GM19193 (cell line): Measurements from ENCODE around the gene GADD45B.

ENCODE experiments used
- POLR2A ChIP-seq: IDR thresholded peaks from 4 replicates; pipeline ENCODE4 v1.6.1; 2011; ENCODE audit not compliant: insufficient read depth, insufficient read length; ENCODE audit errors: extremely low read depth

The GADD45B gene

DNA sequence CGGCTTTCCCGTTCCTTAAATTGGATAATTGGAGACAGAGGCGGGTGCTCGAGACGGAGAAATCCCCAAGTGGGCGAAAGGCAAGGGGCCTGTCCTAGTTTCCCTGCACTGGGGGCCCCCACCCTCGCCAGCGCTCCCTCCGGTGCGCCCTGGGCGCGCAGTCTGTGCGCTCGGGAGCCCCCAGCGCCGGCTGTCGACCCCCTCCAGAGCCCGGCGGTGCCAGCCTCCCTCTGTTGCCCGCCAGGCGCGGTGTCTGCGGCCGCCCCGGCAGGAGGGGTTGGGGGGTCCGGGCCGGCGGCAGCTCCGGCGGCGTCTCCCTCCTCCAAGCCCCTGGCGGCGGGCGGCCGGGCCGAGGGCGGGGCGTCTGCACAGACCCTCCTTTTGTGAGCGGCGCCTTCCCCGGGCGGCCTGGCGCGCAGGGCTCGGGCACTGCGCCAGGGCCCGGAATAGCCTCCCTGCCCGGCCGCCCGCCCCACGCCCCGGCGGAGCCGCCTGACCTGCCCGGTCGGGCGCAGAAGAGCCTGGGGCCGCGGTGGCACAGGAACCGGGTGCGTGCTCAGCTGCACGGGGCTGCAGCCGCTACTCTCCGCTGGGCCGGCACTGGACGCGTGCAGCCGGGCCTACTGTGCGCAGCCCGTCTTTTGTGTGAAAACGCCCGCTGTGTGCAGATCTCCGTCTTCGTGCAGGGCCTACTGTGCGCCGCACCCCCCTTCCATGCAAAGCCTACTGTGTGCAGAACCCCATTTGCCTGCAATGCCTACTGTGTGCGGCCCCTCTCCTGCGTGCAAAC lies 13.2 kb downstream of the GADD45B start:
- no peak for TF ChIP-seq POLR2A

DNA sequence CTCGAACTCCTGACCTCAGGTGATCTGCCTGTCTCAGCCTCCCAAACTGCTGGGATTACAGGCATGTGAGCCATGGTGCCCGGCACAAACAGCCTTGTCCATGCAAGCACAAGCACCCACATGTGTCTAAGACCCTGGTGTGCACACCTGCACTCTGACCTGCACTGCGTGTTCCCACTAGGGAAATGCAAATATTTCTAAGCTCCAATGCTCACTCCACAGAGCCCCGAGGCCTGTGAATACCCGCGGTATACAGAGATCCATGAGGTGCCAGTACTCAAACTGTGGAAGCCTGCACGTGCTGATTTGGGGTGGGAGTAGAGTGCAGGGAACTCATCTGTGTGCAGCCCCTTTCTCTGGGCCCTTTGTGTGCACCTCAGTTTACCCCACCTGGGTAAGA lies 14.7 kb downstream of the GADD45B start:
- no peak for TF ChIP-seq POLR2A

DNA sequence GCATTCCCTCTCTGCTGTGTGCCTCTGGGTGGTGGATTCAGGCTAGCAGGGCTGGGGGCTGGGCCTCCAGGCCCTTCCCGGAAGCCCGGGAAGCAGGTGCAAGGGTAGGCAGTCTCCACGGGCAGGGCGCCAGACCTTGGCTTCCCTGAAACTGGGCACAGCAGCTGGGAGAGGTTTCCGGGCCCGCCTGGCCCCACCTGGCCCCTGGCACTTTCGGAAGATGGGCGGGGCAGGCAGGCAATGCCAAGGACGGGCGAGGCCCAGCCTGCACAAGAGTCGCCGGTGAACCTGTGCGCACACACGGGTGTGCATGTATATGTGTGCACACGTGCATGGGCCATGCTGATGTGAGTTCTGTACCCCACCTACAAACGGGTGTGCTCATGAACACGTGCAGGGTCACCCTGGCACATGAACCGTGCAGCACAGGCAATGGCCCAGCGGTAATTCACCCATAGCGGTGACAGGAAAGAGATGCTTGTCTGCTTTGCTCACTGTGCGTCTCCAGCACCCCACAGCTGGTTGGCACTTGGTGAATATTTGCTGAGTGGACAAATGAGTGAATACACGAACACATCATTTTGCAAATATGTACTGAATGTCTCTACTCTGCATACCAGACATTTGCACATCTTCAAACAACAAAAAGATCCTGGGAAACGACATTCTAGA lies 15.3 kb downstream of the GADD45B start:
- TF ChIP-seq POLR2A, result no peak

DNA sequence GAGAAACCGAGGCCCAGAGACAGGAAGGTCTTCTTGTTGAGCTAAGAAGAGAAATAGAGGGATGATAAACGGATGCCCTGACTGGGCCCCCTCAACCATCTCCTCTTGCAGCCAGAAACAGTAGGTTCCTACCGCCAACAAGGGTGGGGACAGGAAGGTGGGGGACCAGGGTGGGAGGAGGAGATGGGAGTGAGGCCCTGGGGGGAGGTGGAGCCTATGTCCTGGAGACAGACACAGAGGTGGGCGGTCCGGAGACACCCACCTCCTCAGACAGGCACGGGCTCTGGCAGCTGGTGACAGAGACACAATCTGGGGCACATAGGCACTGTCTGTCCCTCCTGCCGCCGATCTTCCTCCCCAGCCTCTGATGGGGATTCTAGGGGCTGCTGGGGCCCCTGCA lies 16.9 kb downstream of the GADD45B start:
- no peak for TF ChIP-seq POLR2A

DNA sequence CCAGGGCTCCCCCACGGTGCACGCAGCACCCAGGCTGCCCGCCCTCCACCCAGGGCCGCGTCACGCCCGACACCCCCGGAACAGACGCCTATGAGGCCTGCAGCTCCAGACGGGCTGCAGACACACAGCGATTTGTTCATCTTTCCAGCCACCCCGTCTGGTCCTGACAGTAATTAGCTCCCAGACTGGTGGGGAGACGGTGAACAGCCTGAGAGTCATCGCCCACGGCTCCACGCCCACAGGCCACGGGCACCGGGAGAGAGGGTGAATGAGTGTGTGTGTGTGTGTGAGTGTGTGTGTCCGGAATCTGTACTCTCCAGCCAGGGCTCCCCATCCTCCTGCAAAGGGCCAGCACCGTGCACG lies 18.1 kb downstream of the GADD45B start:
- no peak for TF ChIP-seq POLR2A

DNA sequence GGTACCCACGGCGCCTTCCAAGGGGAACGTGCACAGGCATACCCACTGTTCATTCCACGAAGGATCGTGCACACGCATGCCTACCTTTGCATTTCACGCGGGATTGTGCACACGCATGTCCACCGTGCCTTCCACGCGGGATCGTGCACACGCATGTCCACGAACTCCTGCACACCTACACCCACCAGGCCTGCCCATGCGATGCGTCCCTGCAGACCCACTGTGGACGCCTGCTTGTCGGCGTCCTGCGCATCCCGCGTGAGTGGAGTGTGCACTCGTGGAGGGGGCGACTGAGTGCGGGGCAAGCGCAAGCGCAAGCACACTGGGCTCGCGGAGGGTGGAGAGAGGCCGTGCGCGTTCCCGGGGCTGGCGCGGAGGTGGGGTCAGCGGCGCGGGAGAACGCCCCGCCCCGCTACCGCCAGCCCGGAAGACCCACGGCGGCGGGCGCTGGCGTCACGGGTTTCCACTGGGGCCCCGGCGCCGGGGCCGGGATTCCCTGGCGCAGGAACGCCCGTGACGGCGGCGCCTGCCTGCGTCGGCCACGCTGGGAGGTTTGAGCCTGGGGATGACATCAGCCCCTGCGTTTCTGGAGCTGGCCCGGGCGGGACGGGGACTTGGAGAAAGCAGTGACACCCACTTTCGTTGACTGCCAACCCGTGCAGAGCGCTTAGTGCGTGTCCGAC lies 18.7 kb downstream of the GADD45B start:
- peak; percentile 18 for TF ChIP-seq POLR2A

DNA sequence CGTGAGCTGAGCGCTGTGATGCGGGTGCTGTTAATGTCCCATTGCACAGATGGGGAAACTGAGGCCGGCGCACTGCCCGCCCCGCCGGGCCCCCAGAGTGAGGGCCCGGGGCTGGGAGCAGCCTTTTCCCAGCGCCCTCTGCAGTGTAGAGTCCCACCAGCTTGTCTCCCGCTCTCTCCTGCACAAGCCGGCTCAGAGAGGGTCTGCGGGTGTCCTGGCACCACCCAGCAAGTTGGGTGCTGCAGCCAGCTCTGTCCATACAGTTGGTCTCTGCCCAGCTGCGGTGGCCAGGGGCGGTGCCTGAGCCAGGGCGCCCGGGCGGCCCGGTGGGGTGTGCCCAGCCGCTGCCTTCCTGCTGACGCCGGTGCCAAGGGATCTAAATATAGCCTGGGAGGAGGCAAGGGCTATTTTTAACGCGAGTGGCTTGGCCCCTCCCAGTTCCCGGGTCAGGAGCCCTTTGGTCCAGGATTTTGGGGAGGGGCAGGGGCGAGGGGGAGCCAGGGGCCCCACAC lies 19.3 kb downstream of the GADD45B start:
- TF ChIP-seq POLR2A, result no peak

DNA sequence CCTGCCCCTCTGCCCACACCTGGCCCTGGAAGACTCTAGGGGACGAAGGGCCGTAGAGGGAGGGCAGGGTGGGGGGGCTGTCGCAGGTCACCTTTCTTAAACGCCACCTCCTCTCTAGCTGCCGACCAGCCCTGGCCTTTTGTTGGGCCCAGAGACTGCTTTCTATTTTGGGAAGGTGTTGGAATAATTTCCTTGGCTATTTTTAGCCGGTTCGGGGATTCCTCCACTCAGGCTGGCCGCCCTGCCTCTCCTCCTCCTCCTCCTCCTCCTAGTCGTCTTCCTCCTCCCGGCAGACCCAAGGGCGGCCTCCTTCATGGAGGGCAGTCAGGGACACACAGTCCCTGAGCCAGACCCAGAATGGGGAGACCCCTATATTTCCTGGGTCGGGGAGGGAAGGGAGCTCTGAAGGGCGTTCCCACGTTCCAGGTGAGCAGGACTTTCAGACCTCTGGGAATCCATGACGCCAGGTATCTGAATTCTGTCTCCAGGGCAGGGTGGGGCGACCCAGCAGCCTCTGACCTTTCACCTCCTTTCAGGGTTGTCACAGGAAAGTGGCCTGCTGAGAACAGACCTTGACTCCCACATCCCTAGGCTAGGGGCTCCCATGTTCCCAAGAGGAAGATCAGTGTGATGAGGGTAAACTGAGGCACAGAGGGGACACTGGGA lies 19.9 kb downstream of the GADD45B start:
- TF ChIP-seq POLR2A, result no peak

DNA sequence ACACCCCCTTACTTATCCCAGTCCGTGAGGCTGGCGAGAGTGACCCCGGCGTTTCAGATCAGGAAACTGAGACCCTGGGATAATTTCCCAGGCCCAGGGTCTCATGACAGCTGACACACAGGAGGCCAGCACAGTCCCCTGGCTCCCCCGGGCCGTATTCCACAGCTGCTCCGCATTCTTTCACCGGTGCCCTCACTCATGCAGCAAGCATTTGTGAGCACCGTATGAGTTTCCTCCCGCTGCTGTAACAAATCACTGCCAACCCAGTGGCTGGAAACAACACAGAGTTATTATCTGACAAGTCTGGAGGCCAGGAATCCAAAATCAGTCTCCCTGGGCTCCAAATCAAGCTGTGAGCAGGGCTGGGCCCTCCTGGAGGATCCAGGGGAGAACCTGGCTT lies 21.3 kb downstream of the GADD45B start:
- TF ChIP-seq POLR2A, result no peak

DNA sequence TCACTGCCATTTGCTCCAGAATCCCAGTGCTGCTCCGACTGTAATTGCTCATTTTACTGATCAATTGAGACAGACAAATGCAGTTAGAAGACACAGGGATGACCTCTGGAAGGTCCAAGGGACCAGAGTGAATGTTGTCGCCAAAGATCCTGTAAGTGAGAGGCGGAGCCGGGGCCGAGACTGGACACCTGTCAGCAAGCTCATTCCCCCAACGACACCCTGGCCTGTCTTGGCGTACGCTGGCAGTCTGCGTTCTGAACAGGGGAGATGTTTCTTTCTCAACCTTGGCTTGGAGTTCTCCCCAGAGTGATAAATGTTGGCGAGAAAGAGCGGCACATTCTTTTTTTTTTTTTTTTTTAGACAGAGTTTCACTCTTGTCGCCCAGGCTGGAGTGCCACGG lies 24.2 kb downstream of the GADD45B start:
- TF ChIP-seq POLR2A, result no peak

DNA sequence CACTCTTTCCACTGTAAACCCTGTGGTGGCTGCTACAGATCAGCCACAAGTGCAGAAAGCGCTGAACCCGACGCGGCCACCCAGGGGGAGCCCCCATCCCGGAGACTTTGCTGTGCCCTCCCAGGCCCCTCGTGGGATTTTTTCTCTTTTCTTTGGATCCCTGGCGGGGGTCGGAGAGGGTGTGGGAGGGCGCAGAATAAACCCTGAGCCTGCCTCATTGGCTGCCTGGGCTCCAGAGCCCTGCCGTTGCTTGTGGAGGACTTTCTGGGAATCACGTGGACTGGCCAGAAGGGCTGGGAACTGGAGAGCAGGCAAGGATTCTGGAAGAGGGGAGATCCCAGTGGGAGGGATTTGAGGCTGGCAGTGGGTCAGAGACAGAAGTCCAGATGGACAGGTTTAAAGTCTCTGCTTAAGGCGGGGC lies 24.9 kb downstream of the GADD45B start:
- TF ChIP-seq POLR2A, result no peak

DNA sequence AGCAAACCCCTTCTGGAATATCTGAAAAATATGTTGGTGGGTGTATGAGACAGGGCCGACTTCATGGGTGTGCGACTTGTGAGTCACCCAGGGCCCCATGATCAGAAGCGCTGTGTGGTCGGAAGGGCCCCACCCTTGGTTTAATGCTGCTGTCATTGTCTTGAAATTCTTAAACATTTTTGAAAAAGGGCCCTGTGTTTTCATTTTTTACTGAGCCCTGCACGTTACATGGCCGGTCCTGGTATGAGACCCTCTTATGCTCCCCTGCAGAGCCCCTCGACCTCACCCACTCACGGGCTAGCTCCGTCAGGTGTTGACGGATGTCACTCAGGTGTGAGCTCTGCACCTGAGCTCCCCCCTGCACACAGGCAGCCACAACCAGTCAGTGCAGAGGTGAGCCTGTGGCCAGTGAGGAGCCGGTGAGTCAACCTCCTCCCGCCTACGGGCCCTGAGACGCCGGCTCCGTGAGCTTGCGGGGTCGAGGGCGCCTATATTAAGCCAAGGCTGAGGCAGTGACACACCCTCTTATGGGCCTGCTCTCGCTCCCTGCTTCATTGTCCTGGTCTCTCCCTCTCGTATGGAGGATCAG lies 27.7 kb downstream of the GADD45B start:
- TF ChIP-seq POLR2A, result no peak

DNA sequence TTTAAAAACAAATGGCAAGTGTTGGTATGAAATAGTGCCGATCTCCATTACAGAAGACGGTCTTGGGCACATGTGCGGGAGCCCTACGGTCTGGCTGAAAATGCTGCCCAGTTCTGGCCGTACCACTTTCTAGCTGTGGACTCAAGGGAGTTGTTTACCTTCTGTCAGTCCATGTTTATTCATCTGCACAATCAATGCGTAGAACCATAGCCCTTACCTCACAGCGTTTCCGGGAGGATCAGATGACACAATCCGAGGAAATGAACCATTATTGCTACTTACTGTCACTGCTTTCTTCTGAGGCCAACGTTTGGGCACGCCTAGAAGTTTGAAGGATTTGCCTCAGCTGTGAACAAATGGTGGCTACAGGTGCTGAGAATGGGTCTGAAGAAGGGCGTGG lies 31.2 kb downstream of the GADD45B start:
- TF ChIP-seq POLR2A, result no peak

DNA sequence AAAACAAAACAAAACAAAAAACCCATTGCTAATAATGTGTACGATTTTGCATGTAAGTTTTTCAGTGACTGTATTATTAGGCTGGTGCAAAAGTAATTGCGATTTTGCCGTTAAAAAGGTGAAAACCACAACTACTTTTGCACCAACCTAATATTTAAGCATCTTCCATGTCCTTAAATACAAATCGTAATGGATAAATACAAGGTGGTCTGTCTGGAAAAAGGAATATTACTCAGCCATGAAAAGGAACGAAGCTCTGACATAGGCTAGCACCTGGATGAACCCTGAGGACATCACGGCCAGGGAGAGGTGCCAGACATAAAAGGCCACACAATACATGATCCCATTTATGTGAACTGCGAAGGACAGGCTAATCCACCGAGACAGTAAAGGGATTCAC lies 33.2 kb downstream of the GADD45B start:
- TF ChIP-seq POLR2A, result no peak

DNA sequence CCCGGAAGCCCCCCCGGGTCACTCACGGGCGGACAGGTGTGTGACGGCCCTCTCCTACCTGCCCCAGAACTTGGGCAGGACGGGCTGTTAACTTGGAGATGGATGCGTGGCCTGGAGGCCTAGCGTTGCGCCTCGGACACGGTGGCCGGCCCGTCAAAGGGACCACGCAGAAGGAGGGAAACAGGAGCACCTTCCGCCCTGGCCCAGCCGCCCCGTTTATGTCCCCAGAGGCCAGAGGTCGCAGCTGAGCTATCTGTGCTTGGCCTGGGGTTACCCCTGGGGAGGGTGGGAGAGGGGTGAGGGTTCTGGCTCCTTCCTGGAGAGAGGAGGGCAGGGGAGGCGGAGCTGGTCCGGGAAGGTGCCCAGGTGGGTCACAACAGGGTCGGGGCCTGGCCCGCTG lies 35.6 kb downstream of the GADD45B start:
- peak; percentile 13 for TF ChIP-seq POLR2A
